LNCAP (cell line): ENCODE data around the gene CD48.

Source experiments
- CTCF ChIP-seq: fragments of 450-650 bp; IDR thresholded peaks from 2 replicates; pipeline ENCODE4 v1.5.1; 2017; ENCODE audit warnings: mild to moderate bottlenecking

The CD48 gene

DNA sequence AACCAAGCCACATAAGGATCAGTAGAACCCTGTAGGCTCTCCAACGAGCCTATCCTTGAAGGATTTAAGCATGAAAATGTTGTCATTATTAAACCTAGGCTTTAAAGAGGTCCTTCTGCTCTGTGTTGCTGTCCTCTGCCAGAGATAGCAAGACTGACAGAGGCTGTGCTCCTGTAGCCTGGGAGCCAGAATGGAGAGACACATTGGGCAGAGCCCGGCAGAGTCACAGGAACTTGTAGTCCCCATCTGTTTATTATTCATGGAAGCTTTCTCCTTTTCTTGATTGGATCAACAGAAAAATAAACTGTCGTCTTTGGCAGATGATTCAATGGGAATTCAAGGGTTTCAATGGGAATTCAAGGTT, 45.6 kb downstream of the CD48 start:
- TF ChIP-seq CTCF: no peak

- no peak for TF ChIP-seq CTCF
Observed at GRCh38 chr1:160665330-160666078, 46.1 kb downstream of the CD48 start.

GRCh38 chr1:160664573-160665051, 47.0 kb downstream of the CD48 start:
- TF ChIP-seq CTCF: no peak

DNA sequence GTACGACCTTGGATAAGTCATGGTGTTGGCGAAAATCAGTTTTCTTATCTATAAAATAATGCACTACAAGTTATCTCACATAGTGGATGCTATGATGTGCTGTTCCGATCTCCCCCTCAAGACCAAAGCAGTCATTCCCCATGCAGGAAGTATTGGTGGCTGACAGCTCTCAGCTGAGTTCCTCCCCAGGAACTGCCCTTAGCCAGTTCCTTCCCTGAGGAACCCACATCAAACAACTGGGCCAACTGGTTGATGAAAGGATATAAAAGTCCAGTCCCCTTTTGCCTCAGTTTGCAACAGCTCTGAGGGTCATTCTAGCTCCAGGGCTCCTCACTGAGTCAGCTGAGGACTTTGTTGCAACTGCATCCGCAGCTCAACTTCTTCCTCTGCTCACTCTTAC, 48.7 kb downstream of the CD48 start:
- no peak for TF ChIP-seq CTCF

DNA sequence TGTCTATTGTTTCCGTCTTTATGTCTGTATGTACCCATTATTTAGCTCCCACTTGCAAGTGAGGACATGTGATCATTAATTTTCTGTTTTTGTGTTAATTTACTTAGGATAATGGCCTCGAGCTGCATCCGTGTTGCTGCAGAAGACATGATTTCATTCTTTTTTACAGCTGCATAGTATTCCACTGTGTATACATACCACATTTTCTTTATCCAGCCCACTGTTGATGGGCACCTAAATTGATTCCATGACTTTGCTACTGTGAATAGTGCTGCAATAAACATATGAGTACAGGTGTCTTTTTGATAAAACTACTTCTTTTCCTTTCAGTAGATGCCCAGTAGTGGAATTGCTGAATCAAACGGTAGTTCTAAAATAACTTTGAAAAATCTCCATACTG, 52.1 kb downstream of the CD48 start:
- TF ChIP-seq CTCF: no peak

DNA sequence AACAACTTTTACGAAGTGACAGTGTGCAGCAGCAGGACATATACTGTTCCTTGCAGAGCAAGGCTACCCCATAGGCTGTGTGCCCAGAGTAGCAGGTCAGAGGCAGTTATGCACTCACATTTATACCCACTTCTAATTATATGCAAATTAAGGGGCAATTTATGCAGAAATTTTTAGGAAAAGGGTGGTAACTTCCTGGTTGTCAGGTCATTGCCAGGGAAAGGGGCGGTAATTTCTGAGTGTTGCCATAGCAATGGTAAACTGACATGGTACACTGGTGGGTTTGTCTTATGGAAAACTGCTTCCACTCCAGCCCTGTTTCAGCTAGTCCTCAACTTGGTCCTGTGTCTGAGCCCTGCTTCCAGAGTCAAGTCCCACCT, 52.8 kb downstream of the CD48 start:
- no peak for TF ChIP-seq CTCF

GRCh38 chr1:160658162-160658813, 53.3 kb downstream of the CD48 start:
- TF ChIP-seq CTCF: no peak
